ENCODE data around the gene NALF2. TPM values are rescaled to one million over a fixed set of nuclear protein-coding genes. Genes with fewer than 3 reads are reported as not detected.

The NALF2 gene
- total RNA-seq, 5 donors from 2014 or later (not counting 1 experiment from before 2014, with no cell fraction given) = 0.13 to 0.23 (median 0.16) TPM

- no peak overlapping the region for H3K27ac Mint-ChIP-seq
- POLR2A ChIA-PET = no interaction called here
Measured at GRCh38 chrX:69539437-69539836, 35.3 kb downstream of the NALF2 start.

DNA sequence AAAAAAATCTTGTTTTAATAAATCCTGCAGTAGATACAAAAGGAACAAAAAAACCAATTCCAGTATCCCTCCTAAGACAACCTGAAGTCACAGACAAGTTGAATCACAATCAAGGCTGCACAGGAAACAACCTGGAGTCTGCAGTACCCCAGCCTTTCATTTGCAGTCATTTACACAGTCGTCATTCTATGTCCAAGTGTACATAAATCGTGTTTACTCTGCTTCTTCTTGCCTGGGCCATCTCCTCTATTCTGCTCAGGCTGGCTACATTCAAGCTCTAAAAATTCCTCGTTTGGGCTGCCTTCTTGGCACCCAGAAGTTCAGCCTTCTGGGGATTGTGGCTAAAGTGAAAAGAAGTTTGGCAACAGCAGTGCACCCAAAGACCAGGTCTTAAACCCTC is 37.8 kb downstream of the NALF2 start:
- Mint-ChIP-seq H3K36me3 (no peaks in the 10 kb centered on the region), H3K4me3 (no peak overlapping the region), H3K27me3 (peaks cover 7 to 27% of the 10 kb centered on the region in 2 donors), H3K9me3 (peaks cover 0 to 4% (median 0%) of the 10 kb centered on the region in 3 donors), H3K4me1 (peaks cover 10 to 16% (median 12%) of the 10 kb centered on the region in 3 donors), H3K27ac (no peak overlapping the region)
- H3K9me3 ChIP-seq = no peaks in the 10 kb centered on the region
- DNase-seq (no peak), ATAC-seq (replicated peaks in 1 of 4) (no peak)
- H3K27ac ChIP-seq (ENCODE audit: low read length) = no peak overlapping the region
- peaks cover 0 to 7% of the 10 kb centered on the region in 2 experiments for H3K27me3 ChIP-seq (replicated peaks in 1 of 2; ENCODE audit: control insufficient read depth in 2 of 2, extremely low read depth in 1 of 2, insufficient read depth in 2 of 2, low read length in 1 of 2)
- CTCF ChIA-PET = no interaction called here
- POLR2A ChIA-PET = no interaction called here
- 55% methylated on average over 2 of the region's 3 CpGs for WGBS (ENCODE audit: insufficient coverage)
- no peak overlapping the region for H3K4me3 ChIP-seq (ENCODE audit: control insufficient read depth in 1 of 2, extremely low read depth in 1 of 2, low read length in 1 of 2)
- no peaks in the 10 kb centered on the region for H3K36me3 ChIP-seq (ENCODE audit: control insufficient read depth in 2 of 2, extremely low read depth in 1 of 2, insufficient read depth in 1 of 2, low read length in 1 of 2)
- peaks cover 0 to 15% of the 10 kb centered on the region in 2 experiments for H3K4me1 ChIP-seq (ENCODE audit: control insufficient read depth in 1 of 2, extremely low read depth in 1 of 2, insufficient read depth in 2 of 2, low read length in 2 of 2)

More at GRCh38 chrX:69539437-69539836, 35.3 kb downstream of the NALF2 start:
- ATAC-seq (replicated peaks in 1 of 4) (no peak), DNase-seq (peak in 1 of 35 experiments; percentile 3)
- Mint-ChIP-seq H3K27me3 (peaks cover 7 to 34% of the 10 kb centered on the region in 2 donors), H3K4me1 (peaks cover 10 to 16% (median 12%) of the 10 kb centered on the region in 3 donors), H3K4me3 (peak overlapping the region in 1 of 3 donors; percentile 65), H3K9me3 (no peaks in the 10 kb centered on the region), H3K36me3 (no peaks in the 10 kb centered on the region)
- Histone ChIP-seq H3K36me3 (ENCODE audit: control insufficient read depth in 2 of 2, extremely low read depth in 1 of 2, insufficient read depth in 1 of 2, low read length in 1 of 2) (no peaks in the 10 kb centered on the region), H3K4me1 (ENCODE audit: control insufficient read depth in 1 of 2, extremely low read depth in 1 of 2, insufficient read depth in 2 of 2, low read length in 2 of 2) (peaks cover 0 to 15% of the 10 kb centered on the region in 2 experiments), H3K4me3 (ENCODE audit: control insufficient read depth in 1 of 2, extremely low read depth in 1 of 2, low read length in 1 of 2) (no peak overlapping the region), H3K9me3 (no peaks in the 10 kb centered on the region), H3K27me3 (replicated peaks in 1 of 2; ENCODE audit: control insufficient read depth in 2 of 2, extremely low read depth in 1 of 2, insufficient read depth in 2 of 2, low read length in 1 of 2) (peaks cover 0 to 7% of the 10 kb centered on the region in 2 experiments), H3K27ac (ENCODE audit: low read length) (no peak overlapping the region)
- CTCF ChIA-PET = interaction anchor here in 1 of 2 donors (0.6 kb wide), 1 partner anchor 36 kb away, joined by 3 read pairs; no protein-coding TSS in a partner anchor
- no CpG with 5 or more reads among the region's 4 CpGs for WGBS (ENCODE audit: insufficient coverage)

DNA sequence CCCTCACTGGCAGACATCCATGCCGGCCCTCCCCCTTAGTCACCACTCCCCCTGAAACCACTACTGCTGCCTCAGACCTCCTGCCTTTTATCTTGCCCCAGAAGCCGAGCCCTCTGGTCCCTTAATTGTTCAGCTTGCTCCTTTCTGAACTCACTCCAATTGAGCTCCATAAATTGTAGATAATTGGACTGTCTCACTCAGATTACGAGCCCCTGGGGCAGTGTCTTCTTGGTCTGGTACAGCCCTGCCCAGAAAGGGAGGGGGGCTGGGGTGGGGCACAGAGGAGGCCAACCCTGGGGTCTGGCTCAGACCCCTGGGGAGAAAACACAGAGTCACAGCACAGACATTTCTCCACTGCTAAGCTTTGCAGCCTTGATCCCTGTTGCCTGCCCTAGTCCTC is 39.4 kb downstream of the NALF2 start:
- Histone ChIP-seq H3K9me3 (no peaks in the 10 kb centered on the region), H3K4me3 (ENCODE audit: control insufficient read depth in 1 of 2, extremely low read depth in 1 of 2, low read length in 1 of 2) (no peak overlapping the region), H3K27me3 (replicated peaks in 1 of 2; ENCODE audit: control insufficient read depth in 2 of 2, extremely low read depth in 1 of 2, insufficient read depth in 2 of 2, low read length in 1 of 2) (peaks cover 0 to 2% of the 10 kb centered on the region in 2 experiments), H3K4me1 (ENCODE audit: control insufficient read depth in 1 of 2, extremely low read depth in 1 of 2, insufficient read depth in 2 of 2, low read length in 2 of 2) (peaks cover 0 to 9% of the 10 kb centered on the region in 2 experiments), H3K27ac (ENCODE audit: low read length) (no peak overlapping the region), H3K36me3 (ENCODE audit: control insufficient read depth in 2 of 2, extremely low read depth in 1 of 2, insufficient read depth in 1 of 2, low read length in 1 of 2) (no peaks in the 10 kb centered on the region)
- peaks cover 4 to 16% of the 10 kb centered on the region in 2 donors for H3K27me3 Mint-ChIP-seq
- DNase-seq (no peak), ATAC-seq (replicated peaks in 1 of 4) (no peak)
- no peak overlapping the region for H3K27ac Mint-ChIP-seq
- no peak overlapping the region for H3K4me3 Mint-ChIP-seq
- H3K4me1 Mint-ChIP-seq = peaks cover 10 to 15% (median 11%) of the 10 kb centered on the region in 3 donors
- no CpG with 5 or more reads among the region's 3 CpGs for WGBS (ENCODE audit: insufficient coverage)
- H3K36me3 Mint-ChIP-seq = no peaks in the 10 kb centered on the region
- ChIA-PET CTCF (interaction anchor here in 1 of 2 donors (0.6 kb wide), 1 partner anchor 554 kb away, joined by 3 read pairs; no protein-coding TSS in a partner anchor), POLR2A (no interaction called here)
- H3K9me3 Mint-ChIP-seq = peaks cover 0 to 4% (median 0%) of the 10 kb centered on the region in 3 donors

DNA sequence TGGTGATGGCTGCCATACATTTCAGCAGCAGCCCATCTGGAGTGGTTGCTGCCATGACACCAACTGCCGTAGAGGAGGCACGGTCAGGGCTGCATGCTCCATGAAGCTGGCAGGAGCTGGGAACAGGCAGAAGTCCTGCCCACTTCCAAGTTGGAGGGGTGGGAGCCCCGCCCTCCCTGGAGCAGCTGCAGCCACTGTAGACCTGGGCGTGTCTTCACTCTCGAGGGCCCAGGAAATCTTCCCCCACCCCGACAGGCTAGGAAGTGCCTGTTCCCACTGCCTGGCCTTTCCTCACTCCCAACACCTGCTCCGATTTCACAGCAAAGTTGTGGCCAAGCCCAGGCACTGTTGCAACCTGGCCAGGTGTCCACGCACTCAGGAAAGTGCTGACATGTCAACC is 42.3 kb downstream of the NALF2 start:
- WGBS (ENCODE audit: insufficient coverage) = 90% methylated on average over 3 of the region's 8 CpGs
- H3K27ac Mint-ChIP-seq = no peak overlapping the region
- H3K27me3 Mint-ChIP-seq = peaks cover 0 to 9% of the 10 kb centered on the region in 2 donors
- Histone ChIP-seq H3K9me3 (no peaks in the 10 kb centered on the region), H3K36me3 (ENCODE audit: control insufficient read depth in 2 of 2, extremely low read depth in 1 of 2, insufficient read depth in 1 of 2, low read length in 1 of 2) (no peaks in the 10 kb centered on the region), H3K4me1 (ENCODE audit: control insufficient read depth in 1 of 2, extremely low read depth in 1 of 2, insufficient read depth in 2 of 2, low read length in 2 of 2) (no peaks in the 10 kb centered on the region), H3K4me3 (ENCODE audit: control insufficient read depth in 1 of 2, extremely low read depth in 1 of 2, low read length in 1 of 2) (no peak overlapping the region), H3K27me3 (replicated peaks in 1 of 2; ENCODE audit: control insufficient read depth in 2 of 2, extremely low read depth in 1 of 2, insufficient read depth in 2 of 2, low read length in 1 of 2) (no peaks in the 10 kb centered on the region), H3K27ac (ENCODE audit: low read length) (no peak overlapping the region)
- CTCF ChIA-PET = no interaction called here
- no peak for ATAC-seq (replicated peaks in 1 of 4)
- no peak overlapping the region for H3K4me3 Mint-ChIP-seq
- no peaks in the 10 kb centered on the region for H3K36me3 Mint-ChIP-seq
- POLR2A ChIA-PET = no interaction called here
- no peak for DNase-seq
- no peaks in the 10 kb centered on the region for H3K4me1 Mint-ChIP-seq
- H3K9me3 Mint-ChIP-seq = peaks cover 0 to 4% (median 0%) of the 10 kb centered on the region in 3 donors

GRCh38 chrX:69546978-69547377 is 42.9 kb downstream of the NALF2 start:
- Histone ChIP-seq H3K27ac (ENCODE audit: low read length) (no peak overlapping the region), H3K4me1 (ENCODE audit: control insufficient read depth in 1 of 2, extremely low read depth in 1 of 2, insufficient read depth in 2 of 2, low read length in 2 of 2) (no peaks in the 10 kb centered on the region), H3K27me3 (replicated peaks in 1 of 2; ENCODE audit: control insufficient read depth in 2 of 2, extremely low read depth in 1 of 2, insufficient read depth in 2 of 2, low read length in 1 of 2) (no peaks in the 10 kb centered on the region), H3K9me3 (no peaks in the 10 kb centered on the region), H3K4me3 (ENCODE audit: control insufficient read depth in 1 of 2, extremely low read depth in 1 of 2, low read length in 1 of 2) (no peak overlapping the region), H3K36me3 (ENCODE audit: control insufficient read depth in 2 of 2, extremely low read depth in 1 of 2, insufficient read depth in 1 of 2, low read length in 1 of 2) (no peaks in the 10 kb centered on the region)
- Mint-ChIP-seq H3K27me3 (peaks cover 0 to 9% of the 10 kb centered on the region in 2 donors), H3K36me3 (no peaks in the 10 kb centered on the region), H3K9me3 (peaks cover 0 to 4% (median 0%) of the 10 kb centered on the region in 3 donors), H3K27ac (no peak overlapping the region), H3K4me3 (no peak overlapping the region), H3K4me1 (no peaks in the 10 kb centered on the region)
- 82% methylated on average over 3 of the region's 5 CpGs for WGBS (ENCODE audit: insufficient coverage)
- no peak for ATAC-seq (replicated peaks in 1 of 4)
- CTCF ChIA-PET = no interaction called here
- no peak for DNase-seq
- POLR2A ChIA-PET = no interaction called here

- no peak overlapping the region for H3K4me3 Mint-ChIP-seq
Measured at GRCh38 chrX:69551421-69552009, 47.4 kb downstream of the NALF2 start.

More at GRCh38 chrX:69551421-69552009, 47.4 kb downstream of the NALF2 start:
- Mint-ChIP-seq H3K4me1 (no peaks in the 10 kb centered on the region), H3K9me3 (no peaks in the 10 kb centered on the region), H3K27ac (no peak overlapping the region), H3K36me3 (no peaks in the 10 kb centered on the region), H3K27me3 (peaks cover 0 to 32% of the 10 kb centered on the region in 2 donors)
- H3K27me3 ChIP-seq (replicated peaks in 1 of 2; ENCODE audit: control insufficient read depth in 2 of 2, extremely low read depth in 1 of 2, insufficient read depth in 2 of 2, low read length in 1 of 2) = no peaks in the 10 kb centered on the region
- ChIA-PET CTCF (no interaction called here), POLR2A (no interaction called here)
- H3K9me3 ChIP-seq = no peaks in the 10 kb centered on the region
- H3K4me1 ChIP-seq (ENCODE audit: control insufficient read depth in 1 of 2, extremely low read depth in 1 of 2, insufficient read depth in 2 of 2, low read length in 2 of 2) = no peaks in the 10 kb centered on the region
- ATAC-seq (replicated peaks in 1 of 4) = no peak
- no peaks in the 10 kb centered on the region for H3K36me3 ChIP-seq (ENCODE audit: control insufficient read depth in 2 of 2, extremely low read depth in 1 of 2, insufficient read depth in 1 of 2, low read length in 1 of 2)
- H3K27ac ChIP-seq (ENCODE audit: low read length) = no peak overlapping the region
- no peak for DNase-seq
- H3K4me3 ChIP-seq (ENCODE audit: control insufficient read depth in 1 of 2, extremely low read depth in 1 of 2, low read length in 1 of 2) = no peak overlapping the region
- 86% methylated on average over 4 of the region's 7 CpGs for WGBS (ENCODE audit: insufficient coverage)
